ENCODE measurements around the gene DKKL1.

DKKL1 gene

DNA sequence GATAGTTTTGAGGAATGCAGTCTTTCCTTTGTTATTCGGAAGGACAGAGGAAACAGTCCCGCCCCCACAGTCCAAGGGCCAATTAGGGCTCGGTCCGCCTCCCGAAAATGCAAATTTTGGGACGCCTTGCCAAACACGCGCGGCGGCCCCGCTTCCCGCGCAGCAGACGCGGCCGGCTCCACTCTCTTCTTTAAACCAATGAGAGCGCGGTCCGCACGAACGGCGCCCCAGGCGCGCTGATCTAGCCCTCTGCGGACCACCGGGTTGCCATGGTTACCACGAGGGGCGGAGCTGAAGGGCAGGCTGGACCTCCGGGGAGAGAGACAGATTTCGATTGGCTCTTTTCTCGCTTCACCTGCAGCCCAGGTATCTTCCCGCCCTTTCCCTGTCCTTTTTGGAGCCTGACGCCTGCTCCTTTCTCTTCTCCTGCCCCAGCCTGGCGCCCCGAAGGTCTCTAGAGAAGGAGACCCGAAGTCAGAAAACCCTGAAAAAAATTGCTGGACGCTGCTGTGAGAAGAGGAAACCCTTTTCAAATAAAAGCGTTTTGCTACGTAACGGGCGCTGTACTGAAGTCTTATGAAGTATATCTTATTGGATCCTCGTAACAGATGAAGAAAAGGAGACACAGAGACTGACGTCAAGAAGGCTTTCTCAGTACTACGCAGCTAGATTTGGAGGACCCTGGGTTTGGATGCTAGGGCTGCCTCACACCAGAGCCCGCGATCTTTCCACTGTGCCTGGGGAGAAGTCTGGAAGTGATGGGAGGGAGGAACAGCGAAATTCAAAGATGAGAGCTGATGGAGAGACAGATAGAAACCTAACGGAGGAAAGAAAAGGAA is 57.6 kb downstream of the DKKL1 start:
- H3K9me3 ChIP-seq (ENCODE audit: control insufficient read depth, insufficient read depth, low read length), result no peaks in the 10 kb centered on the region
- H3K4me1 ChIP-seq (ENCODE audit: control insufficient read depth, insufficient read depth, low read length), result peaks cover 12% of the 10 kb centered on the region
- H3K9ac ChIP-seq (ENCODE audit: low read depth, low read length), result no peak overlapping the region
- peaks cover 56% of the 10 kb centered on the region for H3K27me3 ChIP-seq (ENCODE audit: control insufficient read depth, insufficient read depth, low read length)
- H3K36me3 ChIP-seq (ENCODE audit: control insufficient read depth, insufficient read depth, low read length), result no peaks in the 10 kb centered on the region
- H3K4me3 ChIP-seq (ENCODE audit: low read depth, low read length), result peak overlapping the region; percentile 0

GRCh38 chr19:49421878-49422202 is 58.2 kb downstream of the DKKL1 start:
- Histone ChIP-seq H3K36me3 (ENCODE audit: control insufficient read depth, insufficient read depth, low read length) (no peaks in the 10 kb centered on the region), H3K27me3 (ENCODE audit: control insufficient read depth, insufficient read depth, low read length) (peaks cover 61% of the 10 kb centered on the region), H3K4me3 (ENCODE audit: low read depth, low read length) (peak overlapping the region; percentile 0), H3K4me1 (ENCODE audit: control insufficient read depth, insufficient read depth, low read length) (peaks cover 16% of the 10 kb centered on the region), H3K9ac (ENCODE audit: low read depth, low read length) (no peak overlapping the region), H3K9me3 (ENCODE audit: control insufficient read depth, insufficient read depth, low read length) (no peaks in the 10 kb centered on the region)

DNA sequence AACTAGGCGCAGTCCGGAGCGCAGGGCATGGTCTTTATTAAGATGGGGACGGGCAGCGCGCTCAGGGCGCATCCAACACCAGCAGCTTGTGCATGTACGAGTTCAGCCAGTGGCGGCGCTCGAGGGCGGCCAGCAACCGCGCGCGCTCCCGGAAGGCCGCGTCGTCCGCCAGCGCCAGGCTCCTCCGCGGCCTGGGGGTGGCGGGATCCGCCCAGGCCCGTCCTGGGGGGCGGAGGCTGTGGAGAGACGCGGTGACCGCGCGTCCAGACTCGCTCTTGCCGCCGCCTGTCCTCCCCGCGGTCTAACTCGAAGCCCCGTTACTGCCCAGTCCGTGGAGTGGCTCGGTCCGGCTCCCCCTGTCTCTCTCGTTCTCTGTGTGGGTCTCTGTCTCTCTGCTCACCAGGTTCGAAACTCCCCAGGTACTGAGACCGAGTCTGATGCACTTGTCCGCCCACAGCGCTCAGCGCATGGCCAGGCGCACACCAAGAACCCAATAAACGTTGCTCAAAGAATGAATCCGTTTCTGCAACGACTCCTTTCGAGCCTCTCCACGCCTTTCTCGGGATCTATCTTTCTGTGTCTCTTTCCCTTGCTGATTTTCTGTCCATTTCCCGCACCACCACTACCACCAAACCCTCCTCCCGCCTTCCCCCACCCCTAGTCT is 58.9 kb downstream of the DKKL1 start:
- Histone ChIP-seq H3K9me3 (ENCODE audit: control insufficient read depth, insufficient read depth, low read length) (no peaks in the 10 kb centered on the region), H3K4me3 (ENCODE audit: low read depth, low read length) (peak overlapping the region; percentile 64), H3K4me1 (ENCODE audit: control insufficient read depth, insufficient read depth, low read length) (peaks cover 20% of the 10 kb centered on the region), H3K9ac (ENCODE audit: low read depth, low read length) (peak overlapping the region; percentile 47), H3K27me3 (ENCODE audit: control insufficient read depth, insufficient read depth, low read length) (peaks cover 67% of the 10 kb centered on the region), H3K36me3 (ENCODE audit: control insufficient read depth, insufficient read depth, low read length) (no peaks in the 10 kb centered on the region)

DNA sequence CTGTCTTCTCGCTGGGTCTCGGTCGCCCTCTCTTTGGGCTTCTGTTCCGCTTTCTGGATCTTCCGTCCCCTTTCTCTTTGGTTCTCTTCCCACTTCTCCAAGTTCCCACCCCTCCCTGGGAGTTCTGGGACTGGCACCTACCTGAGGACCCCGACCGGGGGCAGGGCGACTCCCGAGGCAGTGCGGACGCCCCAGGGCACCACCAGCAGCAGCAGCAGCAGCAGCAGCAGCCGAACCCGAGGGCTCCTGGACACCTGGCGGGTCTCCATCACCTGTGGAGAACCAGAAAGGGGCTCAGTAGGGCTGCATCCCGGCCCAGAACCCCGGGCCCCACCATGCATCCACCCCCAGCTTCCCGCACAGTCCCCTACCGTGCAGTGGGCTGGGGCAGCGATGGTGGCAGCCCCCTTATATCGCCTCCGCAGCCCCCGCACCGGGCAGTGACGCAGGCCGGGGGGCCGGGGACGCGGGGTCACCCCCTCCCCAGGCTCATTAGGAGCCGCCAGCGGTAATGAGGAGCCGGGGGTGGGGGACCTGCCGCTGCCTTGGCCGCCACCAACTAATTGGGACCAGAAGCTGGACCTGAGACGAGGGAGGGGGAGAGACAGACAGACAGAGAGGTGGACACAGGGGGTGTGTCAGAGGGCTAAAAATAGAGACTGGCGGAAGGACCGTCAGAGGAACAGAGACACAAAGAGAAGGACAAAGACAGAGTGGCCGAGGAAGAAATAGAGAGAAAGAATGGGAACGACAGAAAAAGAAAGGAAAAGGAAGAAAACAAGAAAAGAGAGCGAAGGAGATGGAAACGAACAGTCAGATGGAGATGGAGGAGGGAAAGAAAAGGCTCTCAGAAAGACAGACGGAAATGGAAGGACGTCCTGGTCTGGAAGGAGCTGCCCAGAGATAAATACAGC is 59.7 kb downstream of the DKKL1 start, which contains the start of gene PTH2:
TSS of gene PTH2 (minus strand) at position 371 of the 914 bp plus-strand sequence. CDS start at position 269, 102 bp downstream.
- H3K27me3 ChIP-seq (ENCODE audit: control insufficient read depth, insufficient read depth, low read length), result peaks cover 68% of the 10 kb centered on the region

DNA sequence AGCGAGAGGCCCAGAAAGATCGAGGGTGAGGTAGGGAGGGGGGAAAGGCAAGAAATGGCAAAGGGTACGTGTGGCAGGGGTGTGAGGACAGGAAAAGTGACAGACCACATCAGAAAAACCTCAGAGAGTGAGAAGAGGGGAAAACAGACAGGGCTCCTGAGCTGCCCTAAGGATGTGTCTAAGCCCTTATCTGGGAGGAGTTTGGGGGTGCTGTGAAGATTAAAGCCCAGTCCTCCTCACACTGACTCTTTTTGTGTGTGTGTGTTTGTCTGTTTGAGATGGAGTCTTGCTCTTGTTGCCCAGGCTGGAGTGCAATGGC is 60.3 kb downstream of the DKKL1 start:
- Histone ChIP-seq H3K4me1 (ENCODE audit: control insufficient read depth, insufficient read depth, low read length) (peaks cover 20% of the 10 kb centered on the region), H3K27me3 (ENCODE audit: control insufficient read depth, insufficient read depth, low read length) (peaks cover 65% of the 10 kb centered on the region), H3K36me3 (ENCODE audit: control insufficient read depth, insufficient read depth, low read length) (no peaks in the 10 kb centered on the region), H3K9ac (ENCODE audit: low read depth, low read length) (no peak overlapping the region), H3K4me3 (ENCODE audit: low read depth, low read length) (peak overlapping the region; percentile 64), H3K9me3 (ENCODE audit: control insufficient read depth, insufficient read depth, low read length) (no peaks in the 10 kb centered on the region)

More for the DNA sequence above, 59.7 kb downstream of the DKKL1 start, which contains the start of gene PTH2:
- Histone ChIP-seq H3K9ac (ENCODE audit: low read depth, low read length) (peak within 1 kb of the TSS; percentile 47), H3K36me3 (ENCODE audit: control insufficient read depth, insufficient read depth, low read length) (no peaks in the 10 kb centered on the region), H3K4me1 (ENCODE audit: control insufficient read depth, insufficient read depth, low read length) (peaks cover 20% of the 10 kb centered on the region), H3K9me3 (ENCODE audit: control insufficient read depth, insufficient read depth, low read length) (no peaks in the 10 kb centered on the region), H3K4me3 (ENCODE audit: low read depth, low read length) (peak within 1 kb of the TSS; percentile 64)

All from iPS-15b (cell line).